Caco-2 (cell line): ENCODE data around the gene DCHS1. TPM values are rescaled to one million over a fixed set of nuclear protein-coding genes. Genes with fewer than 3 reads are reported as not detected.

ENCODE experiments used
- BruUV-seq: library from RNA; stranded (reverse); fragments of 400-500 nt; replicated peaks from 2 replicates; lab custom pipeline; 2021; lab: Mats Ljungman, UMichigan
- CTCF ChIA-PET: fragments of 300-600 bp; sonication (Branson Sonifier 250); formaldehyde crosslinking; loops from one replicate; lab custom pipeline; 2022; ENCODE audit warnings: antibody characterized with exemption; lab: Charles Lee
- POLR2A ChIA-PET: fragments of 300-600 bp; sonication (Branson Sonifier 250); formaldehyde crosslinking; loops from one replicate; lab custom pipeline; 2022; ENCODE audit warnings: antibody characterized with exemption; lab: Charles Lee
- DNase-seq, 2 experiments: peaks; one replicate each; pipeline versions ENCODE4 v3.0.0 to v3.0.0-alpha.2; 2020 to 2022
- H3K27me3 ChIP-seq: replicated peaks from 2 replicates; pipeline ENCODE4 v1.6.0; 2011; ENCODE audit warnings: low read length; ENCODE audit not compliant: control insufficient read depth, insufficient read depth
- H3K36me3 ChIP-seq: 2 replicates; pipeline ENCODE4 v1.5.1; 2011; ENCODE audit warnings: low read length; ENCODE audit not compliant: control insufficient read depth, insufficient read depth
- H3K4me1 ChIP-seq: fragments of 250-450 bp; sonication (Bioruptor Pico); 2 replicates; pipeline ENCODE4 v1.5.1; 2020; ENCODE audit warnings: mild to moderate bottlenecking
- H3K4me3 ChIP-seq: 2 replicates; pipeline ENCODE4 v1.5.1; 2011; ENCODE audit warnings: low read depth, mild to moderate bottlenecking, control low read depth, low read length
- H3K9me3 ChIP-seq: fragments of 250-450 bp; sonication (Bioruptor Pico); 2 replicates; pipeline ENCODE4 v1.5.1; 2020; ENCODE audit warnings: mild to moderate bottlenecking, moderate library complexity
- H3K27ac Mint-ChIP-seq: one replicate; pipeline ENCODE4 v1.8.0; 2022; ENCODE audit warnings: mixed read lengths; ENCODE audit not compliant: unreplicated experiment
- H3K27me3 Mint-ChIP-seq: one replicate; pipeline ENCODE4 v1.8.0; 2022; ENCODE audit warnings: mixed read lengths; ENCODE audit not compliant: insufficient read depth, unreplicated experiment
- H3K36me3 Mint-ChIP-seq: one replicate; pipeline ENCODE4 v1.8.0; 2022; ENCODE audit warnings: mild to moderate bottlenecking, mixed read lengths; ENCODE audit not compliant: insufficient read depth, unreplicated experiment
- H3K4me1 Mint-ChIP-seq: one replicate; pipeline ENCODE4 v1.8.0; 2022; ENCODE audit warnings: low read depth, mixed read lengths; ENCODE audit not compliant: unreplicated experiment
- H3K4me3 Mint-ChIP-seq: one replicate; pipeline ENCODE4 v1.8.0; 2022; ENCODE audit warnings: mild to moderate bottlenecking, moderate library complexity, mixed read lengths; ENCODE audit not compliant: unreplicated experiment
- H3K9me3 Mint-ChIP-seq: one replicate; pipeline ENCODE4 v1.8.0; 2022; ENCODE audit warnings: mixed read lengths; ENCODE audit not compliant: unreplicated experiment
- CTCF ChIP-seq, 2 experiments: fragments of 200-600 bp in 1 of 2; IDR thresholded peaks; 1 replicate in 1 of 2; 2 replicates in 1 of 2; pipeline versions ENCODE4 v1.5.1 to v1.8.0; 2011 to 2022; ENCODE audit warnings: antibody characterized with exemption in 1 of 2, control low read depth in 1 of 2, inconsistent platforms in 1 of 2, low read depth in 1 of 2, low read length in 1 of 2, mild to moderate bottlenecking in 1 of 2, moderate library complexity in 1 of 2; ENCODE audit not compliant: insufficient read depth in 1 of 2, severe bottlenecking in 1 of 2, unreplicated experiment in 1 of 2
- intact Hi-C: fragments of 100-400 bp; cut with micrococcal nuclease; formaldehyde crosslinking; loops from one replicate; pipeline ENCODE4 v1.10.0; 2022; ENCODE audit not compliant: unreplicated experiment
- total RNA-seq: library from RNA; stranded (reverse); gene quantifications from 2 replicates; pipeline ENCODE4 v1.2.3, GENCODE V29; 2022

The DCHS1 gene
- total RNA-seq, 1 experiment from 2014 or later: 1.7 TPM

- Mint-ChIP-seq H3K4me1 (no peaks in the 10 kb centered on the region), H3K27me3 (no peaks in the 10 kb centered on the region), H3K27ac (no peak overlapping the region), H3K9me3 (no peaks in the 10 kb centered on the region), H3K36me3 (no peaks in the 10 kb centered on the region), H3K4me3 (no peak overlapping the region)
- Histone ChIP-seq H3K4me1 (peaks cover 8% of the 10 kb centered on the region; the same call in 1 of the 2 replicates), H3K36me3 (no peaks in the 10 kb centered on the region), H3K9me3 (no peaks in the 10 kb centered on the region), H3K4me3 (no peak overlapping the region), H3K27me3 (no peaks in the 10 kb centered on the region; the same call in 1 of the 2 replicates)
- ChIA-PET POLR2A (no interaction called here), CTCF (interaction anchor here (0.7 kb wide), 1 partner anchor 36 kb away, joined by 4 read pairs; the partner anchor contains the start of gene MRPL17)
- no peak for TF ChIP-seq CTCF (IDR thresholded peaks at IDR 0.05; ENCODE audit: insufficient read depth in 1 of 2, low read depth in 1 of 2, low read length in 1 of 2, severe bottlenecking in 1 of 2, unreplicated experiment in 1 of 2)
- no peak for DNase-seq
- intact Hi-C loops: no loop called here
- no TSS peak for BruUV-seq
Observed at GRCh38 chr11:6646918-6647679, 8.5 kb downstream of the DCHS1 start.

- no peak overlapping the region for H3K4me3 ChIP-seq
- H3K27me3 ChIP-seq: no peaks in the 10 kb centered on the region; the same call in 1 of the 2 replicates
- BruUV-seq: no TSS peak
- intact Hi-C loops: no loop called here
- no peaks in the 10 kb centered on the region for H3K9me3 Mint-ChIP-seq
- no peaks in the 10 kb centered on the region for H3K9me3 ChIP-seq
- ChIA-PET CTCF (no interaction called here), POLR2A (no interaction called here)
- no peak for TF ChIP-seq CTCF (IDR thresholded peaks at IDR 0.05; ENCODE audit: insufficient read depth in 1 of 2, low read depth in 1 of 2, low read length in 1 of 2, severe bottlenecking in 1 of 2, unreplicated experiment in 1 of 2)
- DNase-seq: no peak
- no peaks in the 10 kb centered on the region for H3K36me3 Mint-ChIP-seq
- no peaks in the 10 kb centered on the region for H3K27me3 Mint-ChIP-seq
- peaks cover 8% of the 10 kb centered on the region; the same call in 1 of the 2 replicates for H3K4me1 ChIP-seq
- no peak overlapping the region for H3K4me3 Mint-ChIP-seq
- no peaks in the 10 kb centered on the region for H3K36me3 ChIP-seq
- no peak overlapping the region for H3K27ac Mint-ChIP-seq
- no peaks in the 10 kb centered on the region for H3K4me1 Mint-ChIP-seq
Observed at GRCh38 chr11:6646576-6646917, 9.1 kb downstream of the DCHS1 start.

GRCh38 chr11:6646071-6646470, 9.5 kb downstream of the DCHS1 start:
- no peaks in the 10 kb centered on the region for H3K9me3 Mint-ChIP-seq
- H3K36me3 ChIP-seq: no peaks in the 10 kb centered on the region
- H3K4me1 Mint-ChIP-seq: no peaks in the 10 kb centered on the region
- no peaks in the 10 kb centered on the region for H3K36me3 Mint-ChIP-seq
- H3K4me3 Mint-ChIP-seq: no peak overlapping the region
- no peaks in the 10 kb centered on the region for H3K9me3 ChIP-seq
- POLR2A ChIA-PET: no interaction called here
- BruUV-seq: no TSS peak
- DNase-seq: no peak
- CTCF ChIA-PET: no interaction called here
- intact Hi-C loops: no loop called here
- TF ChIP-seq CTCF (IDR thresholded peaks at IDR 0.05; ENCODE audit: insufficient read depth in 1 of 2, low read depth in 1 of 2, low read length in 1 of 2, severe bottlenecking in 1 of 2, unreplicated experiment in 1 of 2): no peak
- no peak overlapping the region for H3K27ac Mint-ChIP-seq
- no peaks in the 10 kb centered on the region; the same call in 1 of the 2 replicates for H3K27me3 ChIP-seq
- H3K4me1 ChIP-seq: peaks cover 8% of the 10 kb centered on the region; the same call in 1 of the 2 replicates
- H3K4me3 ChIP-seq: no peak overlapping the region
- no peaks in the 10 kb centered on the region for H3K27me3 Mint-ChIP-seq
